Stimulated activated naive CD8-positive, alpha-beta T cell treated with anti-CD3 and anti-CD28 coated beads, Interleukin-15, amount 100 ng/mL, for 72 hours (primary cell): ENCODE measurements around the gene TUBA3E.
"Not testable (repeated sequence)": the region's sequence is repeated elsewhere in the genome, so short reads cannot be mapped to it uniquely, and the experiment has no call there.

Experiments used
- ATAC-seq: fragments of 150-1000 bp; cut with Tn5 transposase; 2 replicates; pipeline ENCODE4 v1.10.0; 2021; ENCODE audit warnings: mild to moderate bottlenecking, moderate library complexity
- DNase-seq, 2 donors: peaks; one replicate each; pipeline ENCODE4 v3.0.0; 2021 to 2022
- H3K27ac Mint-ChIP-seq, 2 donors: one replicate each; pipeline ENCODE4 v1.8.0; 2022; ENCODE audit warnings: mild to moderate bottlenecking in 2 of 2, mixed read lengths in 2 of 2, moderate library complexity in 2 of 2
- H3K27me3 Mint-ChIP-seq: one replicate; pipeline ENCODE4 v1.8.0; 2022; ENCODE audit warnings: mixed read lengths
- H3K4me1 Mint-ChIP-seq: one replicate; pipeline ENCODE4 v1.8.0; 2022; ENCODE audit warnings: mild to moderate bottlenecking, mixed read lengths
- H3K4me3 Mint-ChIP-seq, 2 donors: one replicate each; pipeline ENCODE4 v1.8.0; 2022; ENCODE audit warnings: mild to moderate bottlenecking in 2 of 2, mixed read lengths in 2 of 2, moderate library complexity in 1 of 2
- H3K9me3 Mint-ChIP-seq, 2 donors: one replicate each; pipeline ENCODE4 v1.8.0; 2022; ENCODE audit warnings: mixed read lengths in 2 of 2

The TUBA3E gene

GRCh38 chr2:130183512-130184373 is 14.5 kb downstream of the TUBA3E start:
- Mint-ChIP-seq H3K9me3 (no peaks in the 10 kb centered on the region), H3K27ac (peak overlapping the region; percentile 88 to 95), H3K4me3 (peak overlapping the region; percentile 84 to 87), H3K4me1 (peaks cover 31% of the 10 kb centered on the region), H3K27me3 (no peaks in the 10 kb centered on the region)
- DNase-seq (no peak), ATAC-seq (no peak)

- Mint-ChIP-seq H3K4me3 (peak overlapping the region; percentile 84 to 87), H3K27ac (peak overlapping the region; percentile 88 to 95), H3K4me1 (peaks cover 35% of the 10 kb centered on the region)
- not testable (repeated sequence) for DNase-seq, H3K9me3 Mint-ChIP-seq, H3K27me3 Mint-ChIP-seq
- peak; percentile 21 for ATAC-seq
Observed at GRCh38 chr2:130182826-130183511, 15.3 kb downstream of the TUBA3E start.

GRCh38 chr2:130181880-130182682 is 16.2 kb downstream of the TUBA3E start, which contains the start of gene MZT2B:
Gene MZT2B (plus strand): TSS chr2:130182262. CDS start chr2:130182283, 21 bp downstream.
- ATAC-seq (peak; percentile 89), DNase-seq (peak; percentile 91 to 93)
- H3K9me3 Mint-ChIP-seq, H3K27me3 Mint-ChIP-seq: not testable (repeated sequence)
- Mint-ChIP-seq H3K4me3 (peak within 1 kb of the TSS; percentile 90), H3K27ac (peak within 1 kb of the TSS; percentile 95 to 98), H3K4me1 (peaks cover 40% of the 10 kb centered on the region)

- H3K4me1 Mint-ChIP-seq = peaks cover 39% of the 10 kb centered on the region
- H3K9me3 Mint-ChIP-seq = no peaks in the 10 kb centered on the region
- DNase-seq (peak; percentile 97 to 98), ATAC-seq (peak; percentile 76)
- peak within 1 kb of the TSS; percentile 94 to 98 for H3K27ac Mint-ChIP-seq
- peak within 1 kb of the TSS; percentile 90 for H3K4me3 Mint-ChIP-seq
- no peaks in the 10 kb centered on the region for H3K27me3 Mint-ChIP-seq
Observed at GRCh38 chr2:130181325-130181879, 16.8 kb downstream of the TUBA3E start, which contains the start of gene SMPD4. Gene SMPD4 (minus strand): TSS chr2:130181602. CDS start chr2:130176592, 5,010 bp downstream.

- ATAC-seq, H3K9me3 Mint-ChIP-seq, H3K27me3 Mint-ChIP-seq, DNase-seq: not testable (repeated sequence)
- H3K4me1 Mint-ChIP-seq = peaks cover 32% of the 10 kb centered on the region
- peak overlapping the region; percentile 94 to 98 for H3K27ac Mint-ChIP-seq
- peak overlapping the region; percentile 90 for H3K4me3 Mint-ChIP-seq
Observed at GRCh38 chr2:130180404-130181324, 17.6 kb downstream of the TUBA3E start.

- peak; percentile 58 for ATAC-seq
- not testable (repeated sequence) for H3K9me3 Mint-ChIP-seq, H3K4me3 Mint-ChIP-seq, H3K27me3 Mint-ChIP-seq, H3K27ac Mint-ChIP-seq, DNase-seq
- peaks cover 14% of the 10 kb centered on the region for H3K4me1 Mint-ChIP-seq
Observed at GRCh38 chr2:130174866-130175265, 23.4 kb downstream of the TUBA3E start.

GRCh38 chr2:130169896-130170295 is 28.3 kb downstream of the TUBA3E start:
- no peak for ATAC-seq
- peak overlapping the region in 1 of 2 donors; percentile 69 for H3K27ac Mint-ChIP-seq
- no peak for DNase-seq
- peaks cover 7% of the 10 kb centered on the region for H3K4me1 Mint-ChIP-seq
- no peaks in the 10 kb centered on the region for H3K27me3 Mint-ChIP-seq
- no peak overlapping the region for H3K4me3 Mint-ChIP-seq
- H3K9me3 Mint-ChIP-seq = no peaks in the 10 kb centered on the region

- not testable (repeated sequence) for H3K27me3 Mint-ChIP-seq, H3K9me3 Mint-ChIP-seq, H3K4me3 Mint-ChIP-seq, H3K4me1 Mint-ChIP-seq, DNase-seq
- ATAC-seq = peak; percentile 97
- H3K27ac Mint-ChIP-seq = peak overlapping the region in 1 of 2 donors; percentile 93
Observed at GRCh38 chr2:130169163-130169562, 29.1 kb downstream of the TUBA3E start.

GRCh38 chr2:130166611-130167010 is 31.6 kb downstream of the TUBA3E start:
- DNase-seq, H3K4me3 Mint-ChIP-seq, H3K27me3 Mint-ChIP-seq, H3K9me3 Mint-ChIP-seq, H3K4me1 Mint-ChIP-seq, ATAC-seq: not testable (repeated sequence)
- peak overlapping the region in 1 of 2 donors; percentile 67 for H3K27ac Mint-ChIP-seq

GRCh38 chr2:130165293-130166016 is 32.8 kb downstream of the TUBA3E start:
- H3K27me3 Mint-ChIP-seq = no peaks in the 10 kb centered on the region
- peaks cover 7% of the 10 kb centered on the region for H3K4me1 Mint-ChIP-seq
- H3K9me3 Mint-ChIP-seq = no peaks in the 10 kb centered on the region
- ATAC-seq (no peak), DNase-seq (no peak)
- H3K4me3 Mint-ChIP-seq = no peak overlapping the region
- no peak overlapping the region for H3K27ac Mint-ChIP-seq

GRCh38 chr2:130162968-130163367 is 35.3 kb downstream of the TUBA3E start:
- ATAC-seq (no peak), DNase-seq (no peak)
- no peaks in the 10 kb centered on the region for H3K9me3 Mint-ChIP-seq
- H3K4me1 Mint-ChIP-seq = peaks cover 7% of the 10 kb centered on the region
- H3K4me3 Mint-ChIP-seq = no peak overlapping the region
- H3K27me3 Mint-ChIP-seq = no peaks in the 10 kb centered on the region
- peak overlapping the region in 1 of 2 donors; percentile 19 for H3K27ac Mint-ChIP-seq

- not testable (repeated sequence) for H3K4me3 Mint-ChIP-seq, DNase-seq, ATAC-seq, H3K27ac Mint-ChIP-seq, H3K27me3 Mint-ChIP-seq, H3K9me3 Mint-ChIP-seq
- peaks cover 12% of the 10 kb centered on the region for H3K4me1 Mint-ChIP-seq
Observed at GRCh38 chr2:130162486-130162885, 35.8 kb downstream of the TUBA3E start.

GRCh38 chr2:130160838-130161705 is 37.2 kb downstream of the TUBA3E start:
- H3K27ac Mint-ChIP-seq = peak overlapping the region; percentile 19 to 92
- ATAC-seq, H3K9me3 Mint-ChIP-seq, H3K27me3 Mint-ChIP-seq, H3K4me3 Mint-ChIP-seq, DNase-seq: not testable (repeated sequence)
- H3K4me1 Mint-ChIP-seq = peaks cover 18% of the 10 kb centered on the region
